Right lung (tissue), 5 donors: Measurements from ENCODE around the gene C3orf80. TPM values are rescaled to one million over a fixed set of nuclear protein-coding genes. Genes with fewer than 3 reads are reported as not detected.

Source experiments
- polyA plus RNA-seq, 5 donors: library from polyadenylated mRNA; unstranded; fragments of 120-200 nt; gene quantifications; one replicate each; pipeline versions ENCODE4 v1.2.1 to v1.2.3, GENCODE V29; 2013; ENCODE audit warnings: inconsistent platforms in 1 of 5, low replicate concordance in 1 of 5; ENCODE audit not compliant: insufficient read length in 5 of 5, insufficient read depth in 1 of 5

C3orf80 gene
- polyA plus RNA-seq, 5 donors, result 5.2 to 8.5 (median 7.1) TPM

Other genes with a start within 250 kb of the C3orf80 start
- gene IL12A, start 236.6 kb upstream of the C3orf80 start, polyA plus RNA-seq, result 1 to 10 TPM; 1.8 to 3.3 (median 2.5) TPM
- 100 to 1,000 TPM in 1 of 5 donors, 10 to 100 TPM in 4; 49.4 to 103 (median 92.5) TPM for gene IFT80, start 173.8 kb downstream of the C3orf80 start, polyA plus RNA-seq
- 100 to 1,000 TPM in 4 of 5 donors, 10 to 100 TPM in 1; 72.9 to 268 (median 189) TPM for gene SMC4, start 174.2 kb downstream of the C3orf80 start, polyA plus RNA-seq
- 10 to 100 TPM; 15.2 to 35.3 (median 23.7) TPM for gene TRIM59, start 224.4 kb downstream of the C3orf80 start, polyA plus RNA-seq